Caco-2 (cell line): ENCODE data around the gene DOCK9. TPM values are rescaled to one million over a fixed set of nuclear protein-coding genes. Genes with fewer than 3 reads are reported as not detected.

Source experiments
- BruUV-seq: library from RNA; stranded (reverse); fragments of 400-500 nt; replicated peaks from 2 replicates; lab custom pipeline; 2021; lab: Mats Ljungman, UMichigan
- CTCF ChIA-PET: fragments of 300-600 bp; sonication (Branson Sonifier 250); formaldehyde crosslinking; loops from one replicate; lab custom pipeline; 2022; ENCODE audit warnings: antibody characterized with exemption; lab: Charles Lee
- POLR2A ChIA-PET: fragments of 300-600 bp; sonication (Branson Sonifier 250); formaldehyde crosslinking; loops from one replicate; lab custom pipeline; 2022; ENCODE audit warnings: antibody characterized with exemption; lab: Charles Lee
- DNase-seq, 2 experiments: peaks; one replicate each; pipeline versions ENCODE4 v3.0.0 to v3.0.0-alpha.2; 2020 to 2022
- H3K27me3 ChIP-seq: replicated peaks from 2 replicates; pipeline ENCODE4 v1.6.0; 2011; ENCODE audit warnings: low read length; ENCODE audit not compliant: control insufficient read depth, insufficient read depth
- H3K36me3 ChIP-seq: 2 replicates; pipeline ENCODE4 v1.5.1; 2011; ENCODE audit warnings: low read length; ENCODE audit not compliant: control insufficient read depth, insufficient read depth
- H3K4me1 ChIP-seq: fragments of 250-450 bp; sonication (Bioruptor Pico); 2 replicates; pipeline ENCODE4 v1.5.1; 2020; ENCODE audit warnings: mild to moderate bottlenecking
- H3K4me3 ChIP-seq: 2 replicates; pipeline ENCODE4 v1.5.1; 2011; ENCODE audit warnings: low read depth, mild to moderate bottlenecking, control low read depth, low read length
- H3K9me3 ChIP-seq: fragments of 250-450 bp; sonication (Bioruptor Pico); 2 replicates; pipeline ENCODE4 v1.5.1; 2020; ENCODE audit warnings: mild to moderate bottlenecking, moderate library complexity
- H3K27ac Mint-ChIP-seq: one replicate; pipeline ENCODE4 v1.8.0; 2022; ENCODE audit warnings: mixed read lengths; ENCODE audit not compliant: unreplicated experiment
- H3K27me3 Mint-ChIP-seq: one replicate; pipeline ENCODE4 v1.8.0; 2022; ENCODE audit warnings: mixed read lengths; ENCODE audit not compliant: insufficient read depth, unreplicated experiment
- H3K36me3 Mint-ChIP-seq: one replicate; pipeline ENCODE4 v1.8.0; 2022; ENCODE audit warnings: mild to moderate bottlenecking, mixed read lengths; ENCODE audit not compliant: insufficient read depth, unreplicated experiment
- H3K4me1 Mint-ChIP-seq: one replicate; pipeline ENCODE4 v1.8.0; 2022; ENCODE audit warnings: low read depth, mixed read lengths; ENCODE audit not compliant: unreplicated experiment
- H3K4me3 Mint-ChIP-seq: one replicate; pipeline ENCODE4 v1.8.0; 2022; ENCODE audit warnings: mild to moderate bottlenecking, moderate library complexity, mixed read lengths; ENCODE audit not compliant: unreplicated experiment
- H3K9me3 Mint-ChIP-seq: one replicate; pipeline ENCODE4 v1.8.0; 2022; ENCODE audit warnings: mixed read lengths; ENCODE audit not compliant: unreplicated experiment
- CTCF ChIP-seq, 2 experiments: fragments of 200-600 bp in 1 of 2; IDR thresholded peaks; 1 replicate in 1 of 2; 2 replicates in 1 of 2; pipeline versions ENCODE4 v1.5.1 to v1.8.0; 2011 to 2022; ENCODE audit warnings: antibody characterized with exemption in 1 of 2, control low read depth in 1 of 2, inconsistent platforms in 1 of 2, low read depth in 1 of 2, low read length in 1 of 2, mild to moderate bottlenecking in 1 of 2, moderate library complexity in 1 of 2; ENCODE audit not compliant: insufficient read depth in 1 of 2, severe bottlenecking in 1 of 2, unreplicated experiment in 1 of 2
- intact Hi-C: fragments of 100-400 bp; cut with micrococcal nuclease; formaldehyde crosslinking; loops from one replicate; pipeline ENCODE4 v1.10.0; 2022; ENCODE audit not compliant: unreplicated experiment
- total RNA-seq: library from RNA; stranded (reverse); gene quantifications from 2 replicates; pipeline ENCODE4 v1.2.3, GENCODE V29; 2022

Gene DOCK9
- total RNA-seq, 1 experiment from 2014 or later, result 260 TPM

GRCh38 chr13:98915563-98915962 lies 62.3 kb downstream of the DOCK9 start:
- Histone ChIP-seq H3K27me3 (no peaks in the 10 kb centered on the region), H3K4me3 (no peak overlapping the region), H3K4me1 (0 out of 2 replicates have a peak, but pooled peaks cover 4% of the 10 kb centered on the region), H3K9me3 (no peaks in the 10 kb centered on the region), H3K36me3 (no peaks in the 10 kb centered on the region; the same call in 1 of the 2 replicates)
- intact Hi-C loops, result no loop called here
- Mint-ChIP-seq H3K9me3 (no peaks in the 10 kb centered on the region), H3K27ac (peak overlapping the region; percentile 16), H3K4me3 (no peak overlapping the region), H3K27me3 (no peaks in the 10 kb centered on the region), H3K36me3 (peaks cover 70% of the 10 kb centered on the region), H3K4me1 (peaks cover 6% of the 10 kb centered on the region)
- CTCF ChIA-PET, result no interaction called here
- no peak for DNase-seq
- POLR2A ChIA-PET, result no interaction called here
- BruUV-seq, result no TSS peak
- TF ChIP-seq CTCF (IDR thresholded peaks at IDR 0.05; ENCODE audit: insufficient read depth in 1 of 2, low read depth in 1 of 2, low read length in 1 of 2, severe bottlenecking in 1 of 2, unreplicated experiment in 1 of 2), result no peak

- intact Hi-C loops, result no loop called here
- BruUV-seq, result no TSS peak
- H3K36me3 Mint-ChIP-seq, result peaks cover 67% of the 10 kb centered on the region
These were observed 64.1 kb downstream of the DOCK9 start for GRCh38 chr13:98913741-98914140.

GRCh38 chr13:98912846-98913245 lies 65.0 kb downstream of the DOCK9 start:
- no peak for DNase-seq
- TF ChIP-seq CTCF (IDR thresholded peaks at IDR 0.05; ENCODE audit: insufficient read depth in 1 of 2, low read depth in 1 of 2, low read length in 1 of 2, severe bottlenecking in 1 of 2, unreplicated experiment in 1 of 2), result no peak
- H3K36me3 ChIP-seq, result no peaks in the 10 kb centered on the region; the same call in 1 of the 2 replicates
- intact Hi-C loops, result no loop called here
- POLR2A ChIA-PET, result no interaction called here
- Mint-ChIP-seq H3K4me3 (no peak overlapping the region), H3K9me3 (no peaks in the 10 kb centered on the region), H3K27ac (no peak overlapping the region), H3K27me3 (no peaks in the 10 kb centered on the region), H3K36me3 (peaks cover 64% of the 10 kb centered on the region), H3K4me1 (peaks cover 8% of the 10 kb centered on the region)
- CTCF ChIA-PET, result no interaction called here
- no TSS peak for BruUV-seq
- H3K9me3 ChIP-seq, result no peaks in the 10 kb centered on the region
- H3K27me3 ChIP-seq, result no peaks in the 10 kb centered on the region
- H3K4me1 ChIP-seq, result 0 out of 2 replicates have a peak, but pooled peaks cover 5% of the 10 kb centered on the region
- H3K4me3 ChIP-seq, result no peak overlapping the region

More at GRCh38 chr13:98913741-98914140, 64.1 kb downstream of the DOCK9 start:
- H3K4me1 Mint-ChIP-seq, result peaks cover 8% of the 10 kb centered on the region
- DNase-seq, result no peak
- TF ChIP-seq CTCF (IDR thresholded peaks at IDR 0.05; ENCODE audit: insufficient read depth in 1 of 2, low read depth in 1 of 2, low read length in 1 of 2, severe bottlenecking in 1 of 2, unreplicated experiment in 1 of 2), result no peak
- Histone ChIP-seq H3K36me3 (no peaks in the 10 kb centered on the region; the same call in 1 of the 2 replicates), H3K9me3 (no peaks in the 10 kb centered on the region), H3K4me1 (0 out of 2 replicates have a peak, but pooled peaks cover 4% of the 10 kb centered on the region), H3K27me3 (no peaks in the 10 kb centered on the region), H3K4me3 (no peak overlapping the region)
- H3K9me3 Mint-ChIP-seq, result no peaks in the 10 kb centered on the region
- H3K27ac Mint-ChIP-seq, result no peak overlapping the region
- POLR2A ChIA-PET, result no interaction called here
- CTCF ChIA-PET, result no interaction called here
- no peak overlapping the region for H3K4me3 Mint-ChIP-seq
- no peaks in the 10 kb centered on the region for H3K27me3 Mint-ChIP-seq
